G401.6 (cell line): ENCODE data around the gene ARIH1.
A peak's percentile ranks its signal among the peaks of the same experiment; 100 is the strongest.

Experiments used
- FAIRE-seq: peaks from 2 replicates; lab custom pipeline; 2012; peaks lifted over from hg19 to GRCh38; lab: Jason Lieb, UNC

ARIH1 gene

GRCh38 chr15:72540606-72541237 lies 66.6 kb downstream of the ARIH1 start:
- FAIRE-seq: no peak

DNA sequence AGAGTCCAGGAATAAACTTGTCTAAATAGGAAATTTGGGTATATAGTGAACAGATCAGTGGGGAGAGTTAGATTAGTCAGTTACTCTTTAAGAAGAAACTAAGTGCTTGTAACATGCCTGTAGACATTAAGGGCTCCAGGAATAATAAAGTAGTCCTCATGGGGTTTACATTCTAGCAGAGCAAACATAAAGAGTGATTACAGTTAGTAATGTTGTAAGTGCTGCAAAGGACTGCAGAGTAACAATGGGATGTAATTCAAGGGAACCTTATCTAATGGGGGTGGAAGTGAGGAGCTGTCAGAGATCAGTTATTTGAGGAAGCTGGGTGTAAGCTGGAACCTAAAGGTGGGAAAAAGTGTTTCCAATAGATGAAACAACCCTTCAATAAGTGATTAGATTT lies 67.5 kb downstream of the ARIH1 start:
- no peak for FAIRE-seq

DNA sequence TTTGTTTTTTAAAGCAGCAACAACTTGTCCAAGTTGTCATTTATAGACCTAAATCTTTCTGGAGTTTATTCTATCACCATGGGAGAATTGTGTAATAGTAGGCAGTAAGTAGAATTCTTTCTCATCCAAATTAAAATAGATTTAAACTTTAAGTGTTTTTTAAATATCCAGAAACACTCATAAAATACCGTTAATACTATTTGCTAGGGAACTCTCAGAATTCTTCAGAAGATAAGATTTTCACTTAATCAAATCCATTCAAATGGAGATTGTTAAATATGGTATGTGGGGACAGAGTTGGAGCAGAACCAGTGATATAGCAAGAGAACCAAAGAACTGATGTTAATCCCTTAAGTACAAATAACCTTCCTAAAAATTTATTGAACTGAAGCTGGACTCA lies 71.0 kb downstream of the ARIH1 start:
- no peak for FAIRE-seq

- FAIRE-seq: no peak
Measured at GRCh38 chr15:72554471-72555425, 80.6 kb downstream of the ARIH1 start.

GRCh38 chr15:72559781-72560180 lies 85.7 kb downstream of the ARIH1 start:
- no peak for FAIRE-seq

- FAIRE-seq: no peak
Measured at GRCh38 chr15:72560458-72560857, 86.3 kb downstream of the ARIH1 start.

GRCh38 chr15:72562386-72562785 lies 88.3 kb downstream of the ARIH1 start:
- FAIRE-seq: peak; percentile 31

GRCh38 chr15:72562878-72563277 lies 88.7 kb downstream of the ARIH1 start:
- FAIRE-seq: no peak

- FAIRE-seq: no peak
Measured at GRCh38 chr15:72564091-72564490, 90.0 kb downstream of the ARIH1 start.

GRCh38 chr15:72566973-72567372 lies 92.8 kb downstream of the ARIH1 start:
- no peak for FAIRE-seq

- no peak for FAIRE-seq
Measured at GRCh38 chr15:72570059-72570458, 95.9 kb downstream of the ARIH1 start.

DNA sequence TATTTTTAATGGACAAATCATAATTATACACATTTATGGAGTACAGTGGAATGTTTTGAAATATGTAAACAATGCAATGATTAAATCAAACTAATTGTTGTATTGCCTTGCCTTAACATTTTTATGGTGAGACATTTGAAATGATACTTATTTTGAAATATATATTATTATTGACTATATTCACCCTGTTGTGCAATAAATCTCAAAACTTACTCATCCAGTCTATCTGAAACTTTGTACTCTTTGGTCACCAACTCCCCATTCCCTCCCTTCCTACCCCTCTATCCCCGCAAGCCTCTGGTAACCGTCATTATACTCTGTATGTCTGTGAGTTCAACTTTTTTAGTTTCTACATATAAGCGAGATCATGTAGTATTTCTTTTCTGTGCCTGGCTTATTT lies 105.7 kb downstream of the ARIH1 start:
- no peak for FAIRE-seq

DNA sequence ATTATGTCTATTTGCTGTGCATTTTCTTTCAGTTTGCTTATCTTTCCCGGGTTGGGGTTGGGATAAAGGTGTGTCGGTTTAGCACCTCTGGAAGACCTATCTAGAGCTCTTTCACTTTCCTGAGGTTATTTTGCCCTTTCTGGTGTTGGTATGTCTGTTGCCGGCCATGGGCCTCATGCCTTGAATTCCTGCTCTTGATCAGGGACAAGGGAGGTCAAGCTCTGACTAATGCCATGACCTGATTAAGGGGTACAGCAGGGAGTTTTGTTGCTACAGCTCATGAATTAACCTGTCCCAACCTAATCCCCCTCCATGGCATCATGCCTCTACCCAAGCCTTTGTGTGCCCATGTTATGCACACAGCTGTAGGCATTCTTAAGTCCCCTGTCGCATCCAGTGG lies 109.9 kb downstream of the ARIH1 start:
- no peak for FAIRE-seq

GRCh38 chr15:72585025-72585424 lies 110.9 kb downstream of the ARIH1 start:
- FAIRE-seq: no peak

- FAIRE-seq: no peak
Measured at GRCh38 chr15:72585476-72586058, 111.4 kb downstream of the ARIH1 start.

GRCh38 chr15:72588096-72588495 lies 114.0 kb downstream of the ARIH1 start:
- FAIRE-seq: no peak

DNA sequence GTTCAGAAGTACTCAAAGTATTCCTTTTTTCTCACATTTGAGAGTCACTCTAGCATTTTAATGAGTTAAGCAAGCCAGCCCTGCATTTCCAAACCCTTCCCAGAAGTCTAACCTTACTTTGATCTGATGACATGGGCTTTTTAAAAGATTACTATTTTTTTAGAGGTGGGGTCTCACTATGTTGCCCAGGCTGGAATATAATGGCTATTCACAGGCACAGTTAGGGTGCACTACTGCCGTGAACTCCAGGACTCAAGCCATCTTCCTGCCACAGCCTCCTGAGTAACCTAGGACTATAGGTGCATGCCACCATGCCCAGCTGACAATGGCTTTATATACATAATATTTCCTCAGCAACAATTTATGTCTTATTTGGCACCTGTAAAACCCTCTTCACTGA lies 116.3 kb downstream of the ARIH1 start:
- FAIRE-seq: no peak

DNA sequence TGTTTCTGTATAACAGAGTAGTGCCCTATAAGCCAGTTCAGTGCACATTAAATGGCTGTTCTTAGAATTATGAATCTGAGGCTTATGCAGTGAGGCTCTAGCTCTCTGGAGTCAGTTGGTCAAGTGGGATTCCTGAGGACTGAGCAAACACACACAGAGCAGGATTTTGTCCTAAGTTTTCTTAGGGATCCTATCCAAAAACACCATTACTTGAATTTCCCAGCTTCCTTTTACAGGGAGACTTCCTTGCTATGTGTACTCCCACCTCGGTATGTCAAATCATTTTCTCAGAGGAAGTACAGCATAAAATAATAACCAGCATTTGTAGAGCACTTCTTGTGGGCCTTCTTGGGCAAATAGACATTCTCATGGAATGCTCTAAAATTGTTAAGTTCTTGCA lies 117.2 kb downstream of the ARIH1 start:
- no peak for FAIRE-seq

DNA sequence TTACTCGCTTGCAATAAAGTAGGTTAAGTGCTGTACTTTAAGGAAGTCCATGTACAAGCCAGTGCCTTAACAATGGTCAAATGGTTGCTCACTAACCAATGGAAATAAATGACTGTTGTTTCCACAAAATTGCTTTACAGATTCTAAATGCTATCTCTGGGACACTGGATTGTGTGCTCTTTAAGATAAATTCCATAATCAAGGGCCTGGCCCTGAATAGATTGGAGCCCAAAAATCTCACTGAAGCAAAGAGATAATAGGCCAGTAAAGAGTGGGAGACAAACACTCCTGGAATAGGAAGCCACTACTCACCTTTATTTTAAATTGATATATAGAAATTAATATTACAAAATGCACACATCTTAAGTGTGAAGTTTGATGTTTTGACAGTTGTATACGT lies 118.0 kb downstream of the ARIH1 start:
- FAIRE-seq: no peak

DNA sequence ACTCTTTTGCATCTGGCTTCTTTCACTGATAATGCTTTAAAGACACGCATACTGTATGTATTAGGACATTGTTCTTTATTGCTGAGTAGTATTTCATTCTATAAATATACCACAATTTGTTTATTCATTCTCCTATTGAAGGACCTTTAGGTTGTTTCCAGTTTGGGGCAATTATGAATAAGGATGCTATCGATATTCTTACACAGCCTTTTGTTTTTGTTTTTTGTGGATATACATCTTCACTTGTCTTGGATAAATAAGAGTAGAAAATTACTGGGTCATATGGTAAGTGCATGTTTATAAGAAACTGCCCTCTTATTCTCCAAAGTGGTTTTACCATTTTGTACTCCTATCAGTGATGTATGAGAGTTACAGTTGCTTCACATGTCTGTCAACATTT lies 118.5 kb downstream of the ARIH1 start:
- no peak for FAIRE-seq

DNA sequence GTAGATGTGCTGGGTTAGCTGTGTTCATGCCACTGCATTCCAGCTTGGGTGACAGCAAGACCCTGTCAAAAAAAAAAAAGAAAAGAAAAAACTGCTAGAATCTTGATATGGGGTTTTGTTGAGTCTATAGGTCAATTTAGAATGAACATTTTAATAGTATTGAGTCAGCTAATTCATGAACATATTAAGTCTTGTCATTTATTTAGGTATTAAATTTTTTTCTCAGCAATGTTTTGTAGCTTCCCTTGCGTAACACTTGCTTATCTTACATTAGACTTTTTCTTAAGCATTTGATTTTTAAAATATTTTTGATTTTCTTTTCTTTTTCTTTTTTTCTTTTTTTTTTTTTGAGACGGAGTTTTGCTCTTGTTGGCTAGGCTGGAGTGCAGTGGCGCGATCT lies 119.7 kb downstream of the ARIH1 start:
- FAIRE-seq: peak; percentile 13

DNA sequence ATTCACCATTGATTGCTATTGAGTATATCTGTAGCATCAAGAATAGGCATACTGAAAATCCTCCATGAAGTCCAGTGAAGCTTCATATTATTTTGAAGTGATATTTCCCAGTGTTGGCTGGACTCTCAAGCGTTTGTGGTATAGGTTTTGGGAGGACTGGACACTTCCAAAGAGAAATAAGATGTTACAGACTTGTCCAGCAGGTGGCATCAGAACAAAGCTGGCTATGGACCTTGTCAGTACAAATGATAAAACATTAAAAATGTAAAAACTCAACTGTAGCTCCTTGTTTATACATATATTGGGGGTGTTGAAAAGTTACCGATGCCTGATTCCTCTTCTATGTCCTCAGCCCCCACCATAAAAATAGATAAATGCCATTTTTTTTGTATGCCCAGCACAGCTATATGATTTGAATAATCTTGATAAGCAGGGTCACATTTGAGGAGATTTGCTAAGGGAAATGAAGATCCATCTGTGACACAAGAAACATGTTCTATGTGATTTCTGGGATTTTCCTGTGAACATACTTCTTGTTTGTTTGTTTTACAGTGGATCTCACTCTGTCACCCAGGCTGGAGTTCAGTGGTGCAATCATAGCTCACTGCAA lies 125.8 kb downstream of the ARIH1 start:
- peak; percentile 90 for FAIRE-seq

DNA sequence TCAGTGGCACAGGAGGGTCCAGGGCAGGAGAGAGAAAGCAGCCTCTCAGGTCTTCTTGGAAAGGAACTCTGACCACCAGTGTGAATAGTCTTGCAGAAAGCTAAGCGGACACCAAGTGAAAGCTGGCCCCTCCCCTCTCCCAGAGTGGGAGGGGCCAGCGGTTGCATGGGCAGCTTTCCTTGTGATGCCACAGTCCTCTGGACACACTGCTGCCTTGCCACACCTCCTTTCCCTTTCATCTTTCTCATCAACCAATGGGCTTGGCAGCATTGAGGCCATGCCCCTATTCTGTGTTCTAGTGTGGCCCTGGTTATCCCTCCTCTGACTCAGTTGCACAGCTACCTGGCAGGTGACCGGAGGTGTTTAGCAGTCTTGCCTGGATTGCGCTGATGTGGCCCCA lies 130.7 kb downstream of the ARIH1 start:
- no peak for FAIRE-seq
